Fibroblast of skin of right biceps (primary cell): ENCODE measurements around the gene GPATCH11.

Experiments used
- DNase-seq: peaks from one replicate; pipeline ENCODE4 v3.0.0-alpha.2; 2013

The GPATCH11 gene

GRCh38 chr2:37083873-37084794 is at the start of gene GPATCH11, which contains the start of gene HEATR5B:
Gene GPATCH11 (plus strand): TSS chr2:37084518. CDS start chr2:37088382, 3,864 bp downstream.
Gene HEATR5B (minus strand): TSS chr2:37084372. CDS start chr2:37083414, 958 bp downstream.
- DNase-seq: peak; percentile 96

- DNase-seq: no peak
Measured at GRCh38 chr2:37037771-37038170, 46.5 kb upstream of the GPATCH11 start.

- no peak for DNase-seq
Measured at GRCh38 chr2:37039580-37039979, 44.7 kb upstream of the GPATCH11 start.

DNA sequence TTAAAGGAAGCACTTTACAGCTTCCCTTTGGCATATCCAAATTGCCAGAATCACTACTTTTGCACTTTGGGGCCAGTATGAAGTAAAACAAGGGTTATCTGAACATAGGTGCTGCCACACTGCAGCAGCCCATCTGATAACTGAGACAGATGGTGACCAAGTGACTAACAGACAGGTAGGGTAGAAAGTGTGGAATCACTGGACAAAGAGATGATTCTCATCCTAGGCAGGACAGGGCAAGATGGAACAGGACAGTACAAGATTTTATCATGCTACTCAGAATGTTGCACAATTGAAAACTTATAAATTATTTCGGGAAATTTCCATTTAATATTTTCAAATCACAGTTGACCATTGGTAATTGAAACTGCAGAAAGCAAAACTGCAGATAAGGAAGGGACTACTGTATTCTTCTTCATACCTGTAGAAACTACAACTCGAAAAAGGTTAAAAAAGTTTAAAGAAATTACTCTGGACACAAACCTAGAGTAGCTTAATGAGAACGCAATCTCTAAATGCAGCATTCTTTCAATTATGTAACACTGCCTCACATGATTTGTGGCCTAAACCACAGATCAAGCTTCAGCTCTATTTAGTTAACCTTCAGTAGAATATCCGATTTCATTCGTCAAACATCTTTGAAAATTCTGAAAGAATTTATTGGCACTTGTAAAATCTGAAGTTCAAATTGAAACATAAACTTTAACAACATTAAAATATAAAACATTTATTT is 31.6 kb upstream of the GPATCH11 start:
- DNase-seq: no peak

DNA sequence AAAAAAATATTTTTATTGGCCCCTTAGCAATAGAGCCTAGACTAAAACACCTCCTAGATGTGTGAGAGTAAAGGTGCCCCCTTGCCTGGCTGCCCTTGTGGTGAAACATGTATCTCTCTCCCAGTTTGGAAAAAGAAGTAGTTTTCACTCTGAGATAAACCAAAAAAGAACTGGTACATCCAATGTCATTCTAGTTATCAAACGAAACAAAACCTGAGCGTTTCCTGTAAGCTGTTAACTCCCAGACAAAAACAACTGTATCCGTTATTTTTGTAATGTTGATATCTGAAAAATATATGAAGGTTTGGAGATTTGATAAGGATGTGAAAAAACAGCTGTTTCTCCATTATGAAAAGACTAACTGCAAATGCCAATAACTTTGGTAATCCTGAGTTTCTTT is 24.5 kb upstream of the GPATCH11 start:
- no peak for DNase-seq

GRCh38 chr2:37060446-37060845 is 23.9 kb upstream of the GPATCH11 start:
- DNase-seq: no peak

- no peak for DNase-seq
Measured at GRCh38 chr2:37061013-37061711, 23.2 kb upstream of the GPATCH11 start.

- DNase-seq: no peak
Measured at GRCh38 chr2:37061776-37062175, 22.5 kb upstream of the GPATCH11 start.

GRCh38 chr2:37068686-37069085 is 15.6 kb upstream of the GPATCH11 start:
- DNase-seq: no peak

- DNase-seq: no peak
Measured at GRCh38 chr2:37070931-37071330, 13.4 kb upstream of the GPATCH11 start.

DNA sequence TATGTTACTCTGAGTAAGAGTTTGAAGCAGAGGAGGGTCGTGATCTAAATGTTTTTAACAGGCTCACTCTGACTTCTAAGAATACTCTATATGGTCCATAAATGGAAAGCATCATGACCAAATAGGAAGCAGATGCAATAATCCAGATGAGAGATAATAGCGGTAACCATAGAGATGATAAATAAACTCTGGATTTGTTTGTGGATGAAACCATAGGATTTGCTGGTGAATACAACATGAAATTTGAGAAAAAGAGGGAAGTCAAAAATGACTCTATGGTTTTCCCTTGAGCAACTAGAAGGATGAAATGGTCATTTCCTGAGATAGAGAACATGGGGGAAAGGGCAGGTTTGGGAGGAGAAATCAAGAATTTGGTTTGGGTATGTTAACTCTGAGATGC is 4.1 kb upstream of the GPATCH11 start:
- no peak for DNase-seq

- no peak for DNase-seq
Measured at GRCh38 chr2:37080689-37081088, 3.6 kb upstream of the GPATCH11 start.

DNA sequence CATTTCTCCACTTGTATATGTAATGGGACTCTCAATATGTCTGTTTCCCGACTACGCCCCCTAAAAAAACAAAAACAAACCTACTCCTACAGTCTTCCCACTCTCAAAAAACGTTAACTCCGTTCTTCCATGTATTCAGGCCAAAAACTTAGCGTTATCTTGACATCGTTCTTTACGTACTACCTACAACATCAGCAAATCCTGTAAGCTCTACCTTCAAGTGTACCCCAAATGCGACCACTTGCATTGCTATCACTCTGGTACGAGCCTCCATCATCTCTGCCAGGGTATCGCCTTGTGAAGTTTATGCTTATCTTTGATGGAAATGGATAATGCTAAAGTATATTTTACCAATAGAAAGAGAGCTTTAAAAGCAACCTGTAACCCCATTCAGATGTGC is 479 bp downstream of the GPATCH11 start:
- DNase-seq: no peak

DNA sequence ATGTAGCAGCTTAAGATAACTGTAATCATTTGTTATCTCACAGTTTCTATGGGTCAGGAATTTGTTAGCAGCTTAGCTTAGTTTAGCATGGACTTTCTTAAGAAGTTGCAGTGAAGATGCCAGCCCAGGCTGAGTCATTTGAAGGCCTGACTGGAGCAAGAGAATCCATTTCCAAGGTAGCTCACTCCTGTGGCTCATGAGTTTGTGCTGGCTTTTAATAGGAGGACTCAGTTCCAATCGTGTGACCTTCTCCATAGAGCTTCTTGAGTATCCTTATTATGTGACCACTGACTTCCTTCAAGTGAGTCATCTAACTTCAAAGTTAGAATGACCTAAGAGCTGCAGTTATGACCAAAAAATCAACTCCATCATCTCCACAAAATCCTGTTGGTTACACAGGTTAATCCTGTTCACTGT is 1.4 kb downstream of the GPATCH11 start:
- peak; percentile 63 for DNase-seq

- no peak for DNase-seq
Measured at GRCh38 chr2:37090019-37090477, 5.7 kb downstream of the GPATCH11 start.

- no peak for DNase-seq
Measured at GRCh38 chr2:37091873-37092272, 7.6 kb downstream of the GPATCH11 start.

DNA sequence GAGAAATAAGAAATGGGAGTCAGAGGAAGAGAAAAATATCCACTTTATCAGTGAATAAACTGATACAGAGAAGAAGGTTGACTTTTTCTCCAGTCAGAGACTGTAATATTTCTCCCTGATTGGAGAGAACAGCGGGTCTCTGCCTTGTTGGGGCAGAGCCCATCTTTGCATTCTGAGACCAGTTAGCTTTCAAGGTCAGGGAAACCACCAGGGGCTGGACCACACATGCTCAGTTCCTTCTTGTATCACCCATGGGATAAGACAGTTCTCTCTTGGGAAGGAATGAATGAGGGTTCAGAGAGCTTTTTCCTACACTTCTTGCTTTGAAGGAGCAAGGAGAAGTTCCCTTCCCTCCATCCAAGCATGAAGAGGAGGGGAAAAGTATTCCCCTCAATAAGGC is 12.2 kb downstream of the GPATCH11 start:
- DNase-seq: no peak

- DNase-seq: no peak
Measured at GRCh38 chr2:37098416-37099118, 14.2 kb downstream of the GPATCH11 start.

GRCh38 chr2:37100054-37100453 is 15.7 kb downstream of the GPATCH11 start:
- no peak for DNase-seq

DNA sequence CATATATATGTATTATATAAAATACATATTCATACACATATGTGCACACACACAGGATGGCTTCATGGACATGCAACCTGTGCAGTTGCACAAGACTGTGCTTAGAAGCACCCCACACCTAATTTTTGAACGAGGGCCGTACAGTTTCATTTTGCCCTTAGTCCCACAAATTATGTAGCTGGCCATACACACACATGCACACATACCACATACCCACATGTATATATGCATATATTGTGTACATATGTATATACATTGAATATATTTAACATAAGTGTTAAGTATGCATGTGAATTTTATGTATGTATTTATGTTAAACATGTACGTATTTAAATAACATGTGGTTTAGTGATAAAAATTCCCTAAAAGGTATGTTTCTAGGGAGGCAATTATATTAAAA is 18.3 kb downstream of the GPATCH11 start:
- no peak for DNase-seq

GRCh38 chr2:37104178-37104577 is 19.9 kb downstream of the GPATCH11 start:
- DNase-seq: no peak

GRCh38 chr2:37105150-37105549 is 20.8 kb downstream of the GPATCH11 start:
- no peak for DNase-seq

DNA sequence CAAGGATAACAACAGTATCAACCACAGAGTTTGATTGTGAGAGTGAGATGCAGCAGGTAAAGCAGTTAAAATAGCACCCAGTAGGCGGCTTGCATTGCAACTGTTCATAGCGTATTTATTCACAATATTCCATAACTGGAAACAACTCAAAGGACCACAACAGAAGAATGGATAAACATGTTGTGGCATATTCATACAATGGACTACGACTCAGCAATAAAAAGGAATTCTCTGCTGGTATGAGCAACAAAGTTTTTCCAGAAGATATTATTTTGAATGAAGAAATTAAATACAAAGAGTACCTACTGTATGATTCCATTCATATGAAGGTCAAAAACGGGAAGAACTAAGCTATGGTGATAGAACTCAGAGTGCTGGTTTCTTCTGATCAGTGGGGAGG is 25.2 kb downstream of the GPATCH11 start:
- no peak for DNase-seq
